Amygdala (tissue), 56 donors: ENCODE data around the gene ABCC4.
"Not testable (repeated sequence)": the region's sequence is repeated elsewhere in the genome, so short reads cannot be mapped to it uniquely, and the experiment has no call there.

ENCODE experiments used
- DNase-seq, 56 donors: peaks; one replicate each; lab custom pipeline; 2025; lab: John Stamatoyannopoulos, UW

ABCC4 gene

GRCh38 chr13:95201814-95202651 is 99.2 kb downstream of the ABCC4 start:
- DNase-seq: no peak

GRCh38 chr13:95200386-95200957 is 100.8 kb downstream of the ABCC4 start:
- DNase-seq: not testable (repeated sequence)

GRCh38 chr13:95199896-95200295 is 101.4 kb downstream of the ABCC4 start:
- no peak for DNase-seq

GRCh38 chr13:95198606-95199005 is 102.6 kb downstream of the ABCC4 start:
- DNase-seq: not testable (repeated sequence)

GRCh38 chr13:95197548-95197947 is 103.7 kb downstream of the ABCC4 start:
- no peak for DNase-seq

GRCh38 chr13:95195146-95195545 is 106.1 kb downstream of the ABCC4 start:
- peak in 16 of 56 donors; percentile 5 to 63 (median 20) for DNase-seq

GRCh38 chr13:95193509-95194230 is 107.6 kb downstream of the ABCC4 start:
- DNase-seq: peak in 17 of 56 donors; percentile 5 to 52 (median 19)

GRCh38 chr13:95192998-95193397 is 108.3 kb downstream of the ABCC4 start:
- DNase-seq: no peak

GRCh38 chr13:95192564-95192945 is 108.7 kb downstream of the ABCC4 start:
- DNase-seq: not testable (repeated sequence)

- DNase-seq: peak in 55 of 56 donors; percentile 4 to 80 (median 43)
Measured at GRCh38 chr13:95191821-95192563, 109.3 kb downstream of the ABCC4 start.

GRCh38 chr13:95188128-95188527 is 113.1 kb downstream of the ABCC4 start:
- DNase-seq: no peak

GRCh38 chr13:95185851-95186250 is 115.4 kb downstream of the ABCC4 start:
- DNase-seq: peak in 3 of 56 donors; percentile 5 to 42 (median 32)

- DNase-seq: no peak
Measured at GRCh38 chr13:95185311-95185710, 115.9 kb downstream of the ABCC4 start.

- DNase-seq: no peak
Measured at GRCh38 chr13:95184317-95184716, 116.9 kb downstream of the ABCC4 start.

GRCh38 chr13:95182570-95183265 is 118.5 kb downstream of the ABCC4 start:
- DNase-seq: no peak

GRCh38 chr13:95181586-95181985 is 119.7 kb downstream of the ABCC4 start:
- DNase-seq: no peak

- DNase-seq: peak in 1 of 56 donors; percentile 13
Measured at GRCh38 chr13:95180513-95181245, 120.6 kb downstream of the ABCC4 start.

- peak in 1 of 56 donors; percentile 5 for DNase-seq
Measured at GRCh38 chr13:95176611-95177259, 124.5 kb downstream of the ABCC4 start.

GRCh38 chr13:95174517-95174916 is 126.7 kb downstream of the ABCC4 start:
- no peak for DNase-seq
